DLD1 (cell line): ENCODE measurements around the gene SLC9C2.
"Not testable (repeated sequence)": the region's sequence is repeated elsewhere in the genome, so short reads cannot be mapped to it uniquely, and the experiment has no call there.

Source experiments
- in situ Hi-C: cut with HindIII; loops from 2 replicates; pipeline ENCODE4 v1.10.0; 2017; ENCODE audit warnings: low sequenced_read_pairs

Gene SLC9C2

DNA sequence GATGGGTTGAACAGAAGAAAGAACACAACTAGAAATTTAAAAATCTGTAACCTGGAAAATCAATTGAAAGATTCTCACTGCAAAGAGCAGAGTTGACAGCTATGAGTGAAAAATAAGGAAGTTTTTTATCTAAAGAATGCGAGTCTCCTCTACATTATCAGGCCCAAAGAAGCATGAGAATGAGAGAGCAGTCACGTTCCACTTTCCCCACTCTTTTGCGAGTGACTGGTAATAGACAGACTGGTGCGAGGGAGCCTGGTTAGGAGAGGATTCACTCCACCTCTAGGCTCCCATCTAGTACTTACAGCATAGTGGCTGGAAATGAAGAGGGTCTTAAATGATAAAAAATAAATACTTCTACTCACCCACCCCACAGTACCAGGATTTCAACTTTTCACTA is 73.8 kb downstream of the SLC9C2 start:
- in situ Hi-C loops = no loop called here

DNA sequence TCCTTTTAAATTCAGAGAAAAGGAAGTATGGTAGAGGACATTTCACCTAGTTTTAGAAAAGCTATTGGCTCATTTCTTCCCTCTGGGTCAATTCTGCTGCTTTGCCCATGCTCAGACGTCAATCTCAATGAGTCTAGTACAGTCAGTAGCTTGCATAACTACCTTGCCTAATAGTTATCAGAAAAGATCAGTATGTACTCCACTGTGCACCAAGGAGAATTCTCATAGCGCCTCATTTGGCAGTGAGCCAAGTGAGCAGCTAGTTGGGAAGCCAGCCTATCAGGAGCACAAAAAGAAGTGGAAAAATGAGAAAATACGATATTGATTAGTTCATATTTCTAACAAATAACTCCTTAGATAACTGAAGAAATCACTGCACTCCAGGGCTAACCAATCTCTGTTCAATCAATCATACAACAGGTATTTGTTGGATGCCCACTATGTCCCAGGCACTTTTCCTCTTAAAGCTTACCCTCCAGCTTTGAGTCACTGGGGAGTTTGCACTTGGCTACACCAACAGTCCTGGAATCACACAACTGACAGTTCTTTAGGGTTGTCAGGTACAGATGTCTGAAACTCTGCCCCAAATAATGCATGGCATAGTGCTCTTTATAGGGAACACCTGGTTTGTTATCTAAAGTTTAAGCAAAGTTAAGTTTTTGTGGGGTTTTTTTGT is 75.6 kb downstream of the SLC9C2 start:
- in situ Hi-C loops = no loop called here

GRCh38 chr1:173525926-173526325 is 76.9 kb downstream of the SLC9C2 start:
- in situ Hi-C loops = no loop called here

GRCh38 chr1:173523329-173523728 is 79.5 kb downstream of the SLC9C2 start:
- in situ Hi-C loops = no loop called here

DNA sequence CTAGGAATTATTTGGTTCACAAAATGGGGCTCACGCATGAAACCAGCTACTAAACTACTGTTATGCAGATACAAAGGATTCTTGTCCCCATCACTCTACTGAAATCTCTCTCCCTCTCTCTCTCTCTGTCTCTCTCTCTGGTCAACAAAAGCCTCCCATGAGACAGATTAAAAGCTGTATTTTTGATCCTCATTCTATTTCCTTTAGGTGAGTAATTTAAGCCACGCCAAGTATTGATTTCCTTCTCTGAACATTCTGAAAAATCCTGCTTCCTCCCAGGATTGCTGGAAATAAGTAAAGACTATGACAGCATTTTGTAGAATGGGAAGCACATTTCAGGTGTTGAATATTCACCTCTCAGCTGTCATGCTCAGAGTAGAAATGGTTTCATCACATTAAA is 82.1 kb downstream of the SLC9C2 start:
- in situ Hi-C loops = no loop called here

DNA sequence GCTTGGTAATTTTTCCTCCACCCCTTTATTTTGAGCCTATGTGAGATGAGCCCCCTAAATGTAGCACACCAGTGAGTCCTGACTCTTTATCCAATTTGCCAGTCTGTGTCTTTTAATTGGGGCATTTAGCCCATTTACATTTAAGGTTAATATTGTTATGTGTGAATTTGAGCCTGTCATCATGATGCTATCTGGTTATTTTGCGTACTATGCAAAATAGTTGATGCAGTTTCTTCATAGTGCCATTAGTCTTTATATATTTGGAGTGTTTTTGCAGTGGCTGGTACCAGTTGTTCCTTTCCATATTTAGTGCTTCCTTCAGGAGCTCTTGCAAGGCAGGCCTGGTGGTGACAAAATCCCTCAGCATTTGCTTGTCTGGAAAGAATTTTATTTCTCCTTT is 88.4 kb downstream of the SLC9C2 start:
- in situ Hi-C loops = not testable (repeated sequence)

DNA sequence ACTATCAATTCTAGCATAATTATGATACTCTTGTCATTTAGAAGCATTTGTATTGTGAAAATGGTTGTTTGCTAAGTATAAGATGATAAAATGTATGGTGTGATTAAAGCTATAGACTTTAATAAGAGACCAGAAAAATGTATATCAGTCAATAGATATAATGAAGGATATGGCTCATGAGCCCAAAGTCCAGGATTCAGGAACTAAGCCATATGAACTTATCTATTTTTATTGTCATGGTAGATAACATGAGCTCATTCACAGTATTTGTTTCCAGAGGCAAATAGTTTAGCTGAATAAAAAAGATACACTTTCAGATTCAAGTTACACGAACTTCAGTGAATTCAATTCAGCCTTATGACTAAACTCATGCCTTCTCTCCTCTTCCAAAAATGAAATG is 93.1 kb downstream of the SLC9C2 start:
- in situ Hi-C loops = no loop called here

GRCh38 chr1:173508541-173508940 is 94.3 kb downstream of the SLC9C2 start:
- in situ Hi-C loops = no loop called here

DNA sequence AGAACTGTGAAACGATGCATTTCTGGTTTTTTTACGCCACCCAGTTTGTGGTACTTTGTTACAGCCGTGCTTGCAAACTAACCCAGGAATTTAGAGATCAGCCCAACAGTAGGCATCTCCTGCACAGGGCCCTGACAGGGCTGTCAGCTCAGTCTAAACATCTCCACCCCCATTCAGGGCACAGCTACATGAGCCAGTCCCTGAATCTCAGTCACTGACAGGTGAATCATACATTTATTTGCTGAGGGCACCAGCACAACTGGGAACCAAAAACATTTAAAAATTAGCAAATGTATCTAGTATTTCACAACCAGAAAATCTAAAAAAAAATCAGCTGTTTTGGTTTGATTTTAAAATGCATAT is 95.0 kb downstream of the SLC9C2 start:
- in situ Hi-C loops = no loop called here

DNA sequence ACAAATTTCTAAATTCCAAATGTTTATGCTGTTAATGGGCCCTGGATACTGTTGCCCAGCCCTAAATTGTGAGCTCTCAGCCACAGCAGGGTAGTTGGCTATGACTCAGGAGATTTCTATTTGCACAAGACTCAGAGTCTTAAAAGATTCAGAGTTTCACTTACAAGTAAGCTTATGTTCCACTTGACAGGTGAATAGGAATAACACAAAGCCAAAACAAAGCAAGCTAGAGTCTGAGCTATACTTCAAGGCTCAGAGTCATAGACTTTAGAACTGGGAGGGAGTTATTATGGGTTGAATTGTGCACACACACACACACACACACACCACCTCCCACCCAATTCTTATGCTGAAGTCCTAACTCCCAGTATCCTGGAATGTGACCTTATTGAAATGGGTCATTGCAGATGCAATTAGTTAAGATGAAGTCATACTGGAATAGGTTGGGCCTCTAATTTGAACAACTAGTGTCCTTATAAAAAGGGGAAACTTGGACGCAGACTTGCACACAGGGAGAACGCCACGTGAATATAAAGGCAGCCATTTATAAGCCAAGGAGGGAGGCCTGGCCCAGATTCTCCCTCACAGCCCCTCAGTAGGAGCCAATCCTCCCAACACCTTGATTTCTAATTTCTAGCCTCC is 95.5 kb downstream of the SLC9C2 start:
- in situ Hi-C loops = no loop called here

DNA sequence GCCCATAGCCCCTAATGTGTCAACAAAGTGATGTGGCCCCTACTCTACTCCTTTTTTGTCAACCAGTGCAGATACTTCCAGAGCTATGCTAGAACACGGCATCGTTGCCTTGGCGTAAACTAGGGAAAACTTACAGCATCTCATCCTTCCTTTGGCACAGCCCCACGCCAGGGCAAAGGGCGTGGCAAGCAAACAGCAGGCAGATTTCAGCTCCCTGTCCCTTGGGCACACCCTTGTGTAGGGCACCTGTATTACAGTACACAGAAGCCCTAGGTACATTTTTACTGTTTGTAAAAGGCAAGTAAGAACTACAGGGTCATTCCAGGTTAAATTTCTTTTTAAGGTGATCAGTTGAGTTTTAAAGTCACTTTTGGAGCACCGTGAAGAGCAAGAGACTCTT is 96.4 kb downstream of the SLC9C2 start:
- in situ Hi-C loops = no loop called here

GRCh38 chr1:173505391-173505790 is 97.5 kb downstream of the SLC9C2 start:
- in situ Hi-C loops = no loop called here

DNA sequence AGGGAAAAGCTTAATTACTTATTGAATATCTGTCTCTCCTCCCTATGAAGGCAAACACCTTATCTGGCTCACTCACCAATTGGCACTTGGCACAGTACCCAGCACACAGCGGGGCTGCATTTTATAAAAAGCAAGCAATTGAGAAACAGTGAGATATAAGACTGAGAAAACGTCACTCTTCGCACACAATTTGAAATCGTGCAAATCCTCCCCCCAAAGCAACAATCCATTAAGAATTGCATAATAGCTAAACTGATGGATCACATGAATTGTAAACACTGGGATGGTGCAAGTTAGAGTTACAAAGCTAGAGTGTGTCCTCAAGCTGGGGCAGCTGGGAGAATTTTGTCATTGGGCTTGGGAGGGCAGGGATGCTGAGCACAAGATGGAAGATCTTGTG is 98.6 kb downstream of the SLC9C2 start:
- in situ Hi-C loops = no loop called here

- in situ Hi-C loops = no loop called here
Measured at GRCh38 chr1:173503391-173503790, 99.5 kb downstream of the SLC9C2 start.

DNA sequence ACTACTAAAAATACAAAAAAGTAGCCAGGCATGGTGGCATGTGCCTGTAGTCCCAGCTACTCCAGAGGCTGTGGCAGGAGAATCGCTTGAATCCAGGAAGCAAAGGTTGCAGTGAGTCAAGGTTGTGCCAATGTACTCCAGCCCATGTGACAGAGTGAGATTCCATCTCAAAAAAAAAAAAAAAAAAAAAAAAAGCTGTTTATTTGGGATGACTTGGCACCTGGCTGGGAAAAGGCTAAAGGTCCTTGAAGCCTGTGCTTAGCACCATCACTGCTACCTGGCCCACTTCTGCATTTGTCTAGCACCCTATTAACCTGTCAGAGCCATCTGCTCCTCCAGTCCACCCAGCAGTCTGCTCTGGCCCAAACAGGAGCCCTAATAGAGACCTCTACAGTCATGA is 100.8 kb downstream of the SLC9C2 start:
- in situ Hi-C loops = no loop called here

- in situ Hi-C loops = no loop called here
Measured at GRCh38 chr1:173499729-173500128, 103.1 kb downstream of the SLC9C2 start.

- in situ Hi-C loops = no loop called here
Measured at GRCh38 chr1:173496757-173497320, 106.0 kb downstream of the SLC9C2 start.

GRCh38 chr1:173495609-173496267 is 107.1 kb downstream of the SLC9C2 start:
- in situ Hi-C loops = no loop called here

DNA sequence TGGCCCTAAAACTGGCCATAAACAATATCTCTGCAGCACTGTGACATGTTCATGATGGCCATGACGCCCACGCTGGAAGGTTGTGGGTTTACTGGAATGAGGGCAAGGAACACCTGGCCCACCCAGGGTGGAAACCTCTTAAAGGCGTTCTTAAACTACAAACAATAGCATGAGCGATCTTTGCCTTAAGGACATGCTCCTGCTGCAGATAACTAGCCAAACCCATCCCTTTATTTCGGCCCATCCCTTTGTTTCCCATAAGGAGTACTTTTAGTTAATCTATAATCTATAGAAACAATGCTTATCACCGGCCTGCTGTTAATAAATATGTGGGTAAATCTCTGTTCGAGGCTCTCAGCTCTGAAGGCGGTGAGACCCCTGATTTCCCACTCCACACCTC is 109.7 kb downstream of the SLC9C2 start:
- in situ Hi-C loops = not testable (repeated sequence)

- in situ Hi-C loops = no loop called here
Measured at GRCh38 chr1:173491508-173491907, 111.4 kb downstream of the SLC9C2 start.

GRCh38 chr1:173489929-173490328 is 112.9 kb downstream of the SLC9C2 start:
- in situ Hi-C loops = no loop called here

GRCh38 chr1:173489149-173489600 is 113.7 kb downstream of the SLC9C2 start:
- in situ Hi-C loops = no loop called here
